CD4-positive, alpha-beta T cell (primary cell): ENCODE results near the gene DHX9. TPM values are rescaled to one million over a fixed set of nuclear protein-coding genes. Genes with fewer than 3 reads are reported as not detected.

Experiments used
- ATAC-seq: fragments of 200-7000 bp; cut with Tn5 transposase; one replicate; pipeline ENCODE4 v1.10.0; 2022; ENCODE audit warnings: mild to moderate bottlenecking; ENCODE audit not compliant: poor library complexity
- CTCF ChIA-PET: fragments of 350-600 bp; sonication (Branson Sonifier 250); formaldehyde crosslinking; loops from one replicate; lab custom pipeline; 2021; ENCODE audit warnings: antibody characterized with exemption, inconsistent platforms; lab: Charles Lee
- POLR2A ChIA-PET: fragments of 350-600 bp; sonication (Branson Sonifier 250); formaldehyde crosslinking; loops from one replicate; lab custom pipeline; 2021; ENCODE audit warnings: antibody characterized with exemption, inconsistent platforms; lab: Charles Lee
- DNase-seq, 14 experiments: peaks; one replicate each; pipeline ENCODE4 v3.0.0-alpha.2; 2013 to 2020; ENCODE audit warnings: mixed read lengths in 2 of 14
- H3K27ac ChIP-seq, 2 donors: one replicate each; pipeline versions ENCODE4 v1.5.1 to v1.7.0; 2013; ENCODE audit warnings: low read length in 2 of 2, low read depth in 1 of 2, mild to moderate bottlenecking in 1 of 2
- H3K27me3 ChIP-seq, 2 experiments: 1 replicate in 1 of 2; 2 replicates in 1 of 2; pipeline versions ENCODE4 v1.6.1 to v1.7.0; 2013; ENCODE audit warnings: low read length in 2 of 2, control low read depth in 1 of 2, mild to moderate bottlenecking in 1 of 2, moderate library complexity in 1 of 2; ENCODE audit not compliant: insufficient read depth in 2 of 2, control insufficient read depth in 1 of 2
- H3K36me3 ChIP-seq: one replicate; pipeline ENCODE4 v1.6.1; 2013; ENCODE audit warnings: low read length, control low read depth; ENCODE audit not compliant: insufficient read depth
- H3K4me1 ChIP-seq: one replicate; pipeline ENCODE4 v1.6.1; 2013; ENCODE audit warnings: low read length, control low read depth; ENCODE audit not compliant: insufficient read depth
- H3K4me3 ChIP-seq: one replicate; pipeline ENCODE4 v1.5.1; 2013; ENCODE audit warnings: mild to moderate bottlenecking, low read length, moderate library complexity
- H3K9me3 ChIP-seq, 2 experiments: 1 replicate in 1 of 2; 2 replicates in 1 of 2; pipeline versions ENCODE4 v1.6.1 to v1.7.0; 2013; ENCODE audit warnings: low read length in 2 of 2, mild to moderate bottlenecking in 2 of 2, control low read depth in 1 of 2, moderate library complexity in 1 of 2; ENCODE audit not compliant: control insufficient read depth in 1 of 2, insufficient read depth in 1 of 2
- H3K27ac Mint-ChIP-seq: one replicate; pipeline ENCODE4 v1.8.0; 2020; ENCODE audit warnings: mixed read lengths
- H3K27me3 Mint-ChIP-seq: one replicate; pipeline ENCODE4 v1.8.0; 2021; ENCODE audit warnings: mixed read lengths
- H3K36me3 Mint-ChIP-seq: one replicate; pipeline ENCODE4 v1.8.0; 2021; ENCODE audit warnings: low read depth, mixed read lengths
- H3K4me1 Mint-ChIP-seq: one replicate; pipeline ENCODE4 v1.8.0; 2021; ENCODE audit warnings: low read depth, mixed read lengths
- H3K4me3 Mint-ChIP-seq: one replicate; pipeline ENCODE4 v1.8.0; 2020; ENCODE audit warnings: mild to moderate bottlenecking, mixed read lengths
- H3K9me3 Mint-ChIP-seq: one replicate; pipeline ENCODE4 v1.8.0; 2020; ENCODE audit warnings: mixed read lengths
- intact Hi-C, 2 experiments: fragments of 100-400 bp; cut with DNase I in 1 of 2; cut with micrococcal nuclease in 1 of 2; formaldehyde crosslinking; loops; one replicate each; pipeline versions ENCODE4 v1.15.1 to v1.9.0; 2023 to 2025; cut with DNase I, micrococcal nuclease
- total RNA-seq, 174 experiments: library from RNA in 2 of 174; stranded (reverse) in 2 of 174; gene quantifications; one replicate each; pipeline ENCODE4 v1.2.3 and lab custom pipeline; 2021 to 2026
- TF ChIP-seq, protein P1 (sequence below): fragments of 200-600 bp; IDR thresholded peaks from one replicate; pipeline ENCODE4 v1.8.0; 2022; ENCODE audit warnings: antibody characterized with exemption, mild to moderate bottlenecking

The DHX9 gene
- total RNA-seq, 2 experiments from 2014 or later: 338 to 353 TPM

DNA sequence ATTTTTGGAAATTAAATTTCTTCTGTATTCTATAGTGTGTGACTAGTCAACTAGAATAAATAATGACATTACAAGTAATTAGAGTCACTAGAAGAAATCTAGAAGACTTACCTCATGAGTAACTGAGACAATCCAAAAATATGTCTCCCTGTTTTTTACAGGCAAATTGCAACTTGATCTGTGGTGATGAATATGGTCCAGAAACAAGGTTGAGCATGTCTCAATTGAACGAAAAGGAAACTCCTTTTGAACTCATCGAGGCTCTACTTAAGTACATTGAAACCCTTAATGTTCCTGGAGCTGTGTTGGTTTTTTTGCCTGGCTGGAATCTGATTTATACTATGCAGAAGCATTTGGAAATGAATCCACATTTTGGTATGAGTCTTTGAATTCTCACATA, 36.7 kb downstream of the DHX9 start:
- H3K27me3 ChIP-seq: no peaks in the 10 kb centered on the region
- DNase-seq: no peak
- TF ChIP-seq, protein P1, sequence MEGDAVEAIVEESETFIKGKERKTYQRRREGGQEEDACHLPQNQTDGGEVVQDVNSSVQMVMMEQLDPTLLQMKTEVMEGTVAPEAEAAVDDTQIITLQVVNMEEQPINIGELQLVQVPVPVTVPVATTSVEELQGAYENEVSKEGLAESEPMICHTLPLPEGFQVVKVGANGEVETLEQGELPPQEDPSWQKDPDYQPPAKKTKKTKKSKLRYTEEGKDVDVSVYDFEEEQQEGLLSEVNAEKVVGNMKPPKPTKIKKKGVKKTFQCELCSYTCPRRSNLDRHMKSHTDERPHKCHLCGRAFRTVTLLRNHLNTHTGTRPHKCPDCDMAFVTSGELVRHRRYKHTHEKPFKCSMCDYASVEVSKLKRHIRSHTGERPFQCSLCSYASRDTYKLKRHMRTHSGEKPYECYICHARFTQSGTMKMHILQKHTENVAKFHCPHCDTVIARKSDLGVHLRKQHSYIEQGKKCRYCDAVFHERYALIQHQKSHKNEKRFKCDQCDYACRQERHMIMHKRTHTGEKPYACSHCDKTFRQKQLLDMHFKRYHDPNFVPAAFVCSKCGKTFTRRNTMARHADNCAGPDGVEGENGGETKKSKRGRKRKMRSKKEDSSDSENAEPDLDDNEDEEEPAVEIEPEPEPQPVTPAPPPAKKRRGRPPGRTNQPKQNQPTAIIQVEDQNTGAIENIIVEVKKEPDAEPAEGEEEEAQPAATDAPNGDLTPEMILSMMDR: no peak
- no peaks in the 10 kb centered on the region for H3K27me3 Mint-ChIP-seq
- H3K4me1 ChIP-seq: no peaks in the 10 kb centered on the region
- no peak overlapping the region for H3K4me3 Mint-ChIP-seq
- no peak overlapping the region for H3K27ac ChIP-seq
- no peak for ATAC-seq
- H3K36me3 Mint-ChIP-seq: peaks cover 100% of the 10 kb centered on the region
- no peak overlapping the region for H3K27ac Mint-ChIP-seq
- intact Hi-C loops: no loop called here
- no peaks in the 10 kb centered on the region for H3K9me3 Mint-ChIP-seq
- no peak overlapping the region for H3K4me3 ChIP-seq
- ChIA-PET CTCF (no interaction called here), POLR2A (interaction anchor here (1.3 kb wide), 1 partner anchor 19 kb away, joined by 3 read pairs; no protein-coding TSS in a partner anchor)
- peaks cover 100% of the 10 kb centered on the region for H3K36me3 ChIP-seq
- peaks cover 26% of the 10 kb centered on the region for H3K4me1 Mint-ChIP-seq
- no peaks in the 10 kb centered on the region for H3K9me3 ChIP-seq

DNA sequence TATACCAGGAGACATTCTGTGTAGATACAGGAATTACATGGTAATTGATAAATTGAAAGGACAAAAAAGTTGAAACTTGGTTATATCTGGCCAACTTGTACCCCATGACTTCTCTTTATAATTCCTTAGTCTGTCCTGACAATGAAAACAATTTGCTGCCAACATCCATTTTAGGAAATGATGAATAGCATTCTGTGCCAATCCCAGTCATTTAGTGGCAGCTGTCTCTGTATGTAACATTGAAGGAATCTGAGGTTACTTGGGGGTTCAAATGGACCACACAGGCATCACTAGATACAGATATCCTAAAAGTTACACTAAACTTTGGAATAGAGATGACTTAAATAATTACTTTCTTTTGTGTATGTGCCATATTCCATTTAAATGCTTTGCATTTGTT, 38.2 kb downstream of the DHX9 start:
- TF ChIP-seq, protein P1: no peak
- no peak overlapping the region for H3K4me3 ChIP-seq
- H3K4me1 Mint-ChIP-seq: peaks cover 24% of the 10 kb centered on the region
- H3K4me3 Mint-ChIP-seq: no peak overlapping the region
- peaks cover 100% of the 10 kb centered on the region for H3K36me3 ChIP-seq
- no peaks in the 10 kb centered on the region for H3K27me3 Mint-ChIP-seq
- ATAC-seq: no peak
- no peak for DNase-seq
- H3K9me3 Mint-ChIP-seq: no peaks in the 10 kb centered on the region
- no peak overlapping the region for H3K27ac Mint-ChIP-seq
- peaks cover 100% of the 10 kb centered on the region for H3K36me3 Mint-ChIP-seq
- H3K4me1 ChIP-seq: no peaks in the 10 kb centered on the region
- ChIA-PET POLR2A (no interaction called here), CTCF (no interaction called here)
- H3K9me3 ChIP-seq: no peaks in the 10 kb centered on the region
- no peaks in the 10 kb centered on the region for H3K27me3 ChIP-seq
- no peak overlapping the region for H3K27ac ChIP-seq
- intact Hi-C loops: no loop called here

DNA sequence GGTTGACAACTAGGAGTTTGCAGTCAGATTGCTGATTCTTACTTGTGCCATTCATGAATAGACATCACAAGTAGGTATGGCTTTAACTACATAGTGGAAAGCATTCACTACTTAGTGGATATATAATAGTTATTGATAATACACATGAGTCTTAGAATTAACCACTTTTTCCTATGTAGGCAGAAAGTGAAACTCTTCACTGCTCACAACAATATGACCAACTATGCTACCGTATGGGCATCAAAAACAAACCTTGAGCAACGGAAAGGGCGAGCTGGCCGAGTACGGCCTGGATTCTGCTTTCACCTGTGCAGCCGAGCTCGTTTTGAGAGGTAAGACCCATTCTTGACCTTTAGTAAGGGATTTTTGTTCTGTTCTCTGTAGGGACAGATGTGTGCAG, 38.7 kb downstream of the DHX9 start:
- Mint-ChIP-seq H3K4me1 (peaks cover 24% of the 10 kb centered on the region), H3K4me3 (no peak overlapping the region), H3K9me3 (no peaks in the 10 kb centered on the region), H3K36me3 (peaks cover 100% of the 10 kb centered on the region), H3K27me3 (no peaks in the 10 kb centered on the region), H3K27ac (peak overlapping the region; percentile 11)
- ATAC-seq (no peak), DNase-seq (no peak)
- ChIA-PET POLR2A (no interaction called here), CTCF (no interaction called here)
- Histone ChIP-seq H3K4me1 (no peaks in the 10 kb centered on the region), H3K27ac (no peak overlapping the region), H3K9me3 (no peaks in the 10 kb centered on the region), H3K4me3 (no peak overlapping the region), H3K36me3 (peaks cover 98% of the 10 kb centered on the region), H3K27me3 (no peaks in the 10 kb centered on the region)
- TF ChIP-seq, protein P1: no peak
- intact Hi-C loops: no loop called here
